Neural cell (in vitro differentiated cells): ENCODE results near the gene SAMD8.

Source experiments
- EZH2 ChIP-seq: fragments of 200-600, 300-800 bp; shearing (Covaris generic), sonication (generic); IDR thresholded peaks from 2 replicates; pipeline ENCODE4 v1.6.1; 2014; ENCODE audit warnings: antibody characterized with exemption, low read length, borderline replicate concordance, mild to moderate bottlenecking; ENCODE audit not compliant: insufficient read depth, poor library complexity, severe bottlenecking
- TAF1 ChIP-seq: IDR thresholded peaks from 2 replicates; pipeline ENCODE4 v1.6.1; 2012; ENCODE audit warnings: low read depth

DNA sequence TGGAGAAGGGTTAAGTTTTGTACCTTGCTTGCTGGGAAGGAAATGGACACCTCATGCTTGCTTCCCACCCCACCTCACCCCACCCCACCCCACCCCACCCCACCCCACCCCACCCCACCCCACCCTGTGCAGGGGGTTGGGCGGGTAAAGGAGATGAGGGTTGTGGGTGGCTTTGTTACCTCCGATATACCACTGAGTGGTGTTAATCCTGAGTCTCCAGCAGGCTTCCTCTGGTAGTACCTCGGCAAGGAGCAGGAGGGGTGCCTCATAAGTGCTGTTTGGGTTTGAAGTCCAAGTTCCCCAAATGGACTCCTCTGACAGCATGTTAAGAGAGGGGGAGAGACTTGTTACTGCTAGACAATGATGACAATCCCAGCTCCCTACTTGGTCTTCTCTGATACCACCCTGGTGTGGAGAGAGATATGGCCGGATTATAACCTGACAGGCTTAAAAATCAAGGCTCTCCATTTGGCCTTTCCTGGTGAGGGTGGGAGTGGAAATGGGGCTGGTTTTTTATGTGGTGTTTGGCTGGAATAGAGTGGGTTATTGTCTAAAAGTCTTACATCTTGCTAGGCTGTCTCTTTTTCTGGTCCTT lies 11.7 kb downstream of the SAMD8 start:
- TF ChIP-seq EZH2 (no peak), TAF1 (no peak)
